ENCODE data around the gene ACLY. TPM values are rescaled to one million over a fixed set of nuclear protein-coding genes. Genes with fewer than 3 reads are reported as not detected.

The ACLY gene
- total and polyA plus RNA-seq, 2 of the 13 experiments (the other 11 are each of a cell fraction or from before 2014, with no cell fraction given) = 111 to 218 TPM

DNA sequence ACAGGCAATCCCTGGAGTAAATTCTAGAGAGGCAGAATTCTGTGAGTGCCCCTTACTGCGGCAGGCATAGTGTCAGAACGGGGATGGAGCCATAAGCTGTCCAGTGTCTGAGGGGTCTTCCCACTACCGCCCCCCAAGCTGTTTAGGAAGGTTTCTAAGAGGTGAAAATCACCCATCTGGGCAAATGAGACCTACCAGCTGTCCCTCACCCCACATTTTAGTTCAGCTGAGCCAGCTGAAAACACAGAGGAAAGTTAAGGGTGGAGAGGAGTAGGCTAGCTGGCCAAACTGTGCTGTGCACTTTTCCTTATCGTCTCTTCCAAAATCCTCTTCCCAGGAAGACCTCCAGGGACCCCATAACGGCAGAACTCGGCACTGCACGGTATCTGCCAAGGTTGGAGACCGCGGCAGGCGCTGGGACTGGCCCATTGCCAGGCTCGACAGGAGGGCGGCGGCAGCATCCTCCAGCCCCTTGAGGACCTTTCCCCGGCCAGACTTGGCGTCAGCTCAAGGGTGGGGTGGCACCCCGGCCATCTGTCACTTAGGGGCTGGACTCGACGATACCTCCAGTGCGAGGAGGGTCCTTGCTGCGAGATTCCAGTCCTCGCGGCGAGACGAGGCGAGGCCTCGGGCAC, 955 bp downstream of the ACLY start (continued):
- no peak for TF ChIP-seq PRDM10 (CRISPR knock-in tag; IDR thresholded peaks at IDR 0.05; ENCODE audit: low read depth)
- 0 out of 2 replicates have a peak, but pooled peaks have one; percentile 41 for TF ChIP-seq DNMT1 (CRISPR knock-in tag; IDR thresholded peaks at IDR 0.05)
- no peak for TF ChIP-seq ZNF607 (CRISPR knock-in tag; IDR thresholded peaks at IDR 0.05; ENCODE audit: borderline replicate concordance)
- TF ChIP-seq NFYB (CRISPR knock-in tag; IDR thresholded peaks at IDR 0.05) = no peak
- TF ChIP-seq ZNF124 (CRISPR knock-in tag; IDR thresholded peaks at IDR 0.05) = no peak
- TF ChIP-seq, protein P1, sequence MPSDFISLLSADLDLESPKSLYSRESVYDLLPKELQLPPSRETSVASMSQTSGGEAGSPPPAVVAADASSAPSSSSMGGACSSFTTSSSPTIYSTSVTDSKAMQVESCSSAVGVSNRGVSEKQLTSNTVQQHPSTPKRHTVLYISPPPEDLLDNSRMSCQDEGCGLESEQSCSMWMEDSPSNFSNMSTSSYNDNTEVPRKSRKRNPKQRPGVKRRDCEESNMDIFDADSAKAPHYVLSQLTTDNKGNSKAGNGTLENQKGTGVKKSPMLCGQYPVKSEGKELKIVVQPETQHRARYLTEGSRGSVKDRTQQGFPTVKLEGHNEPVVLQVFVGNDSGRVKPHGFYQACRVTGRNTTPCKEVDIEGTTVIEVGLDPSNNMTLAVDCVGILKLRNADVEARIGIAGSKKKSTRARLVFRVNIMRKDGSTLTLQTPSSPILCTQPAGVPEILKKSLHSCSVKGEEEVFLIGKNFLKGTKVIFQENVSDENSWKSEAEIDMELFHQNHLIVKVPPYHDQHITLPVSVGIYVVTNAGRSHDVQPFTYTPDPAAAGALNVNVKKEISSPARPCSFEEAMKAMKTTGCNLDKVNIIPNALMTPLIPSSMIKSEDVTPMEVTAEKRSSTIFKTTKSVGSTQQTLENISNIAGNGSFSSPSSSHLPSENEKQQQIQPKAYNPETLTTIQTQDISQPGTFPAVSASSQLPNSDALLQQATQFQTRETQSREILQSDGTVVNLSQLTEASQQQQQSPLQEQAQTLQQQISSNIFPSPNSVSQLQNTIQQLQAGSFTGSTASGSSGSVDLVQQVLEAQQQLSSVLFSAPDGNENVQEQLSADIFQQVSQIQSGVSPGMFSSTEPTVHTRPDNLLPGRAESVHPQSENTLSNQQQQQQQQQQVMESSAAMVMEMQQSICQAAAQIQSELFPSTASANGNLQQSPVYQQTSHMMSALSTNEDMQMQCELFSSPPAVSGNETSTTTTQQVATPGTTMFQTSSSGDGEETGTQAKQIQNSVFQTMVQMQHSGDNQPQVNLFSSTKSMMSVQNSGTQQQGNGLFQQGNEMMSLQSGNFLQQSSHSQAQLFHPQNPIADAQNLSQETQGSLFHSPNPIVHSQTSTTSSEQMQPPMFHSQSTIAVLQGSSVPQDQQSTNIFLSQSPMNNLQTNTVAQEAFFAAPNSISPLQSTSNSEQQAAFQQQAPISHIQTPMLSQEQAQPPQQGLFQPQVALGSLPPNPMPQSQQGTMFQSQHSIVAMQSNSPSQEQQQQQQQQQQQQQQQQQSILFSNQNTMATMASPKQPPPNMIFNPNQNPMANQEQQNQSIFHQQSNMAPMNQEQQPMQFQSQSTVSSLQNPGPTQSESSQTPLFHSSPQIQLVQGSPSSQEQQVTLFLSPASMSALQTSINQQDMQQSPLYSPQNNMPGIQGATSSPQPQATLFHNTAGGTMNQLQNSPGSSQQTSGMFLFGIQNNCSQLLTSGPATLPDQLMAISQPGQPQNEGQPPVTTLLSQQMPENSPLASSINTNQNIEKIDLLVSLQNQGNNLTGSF (CRISPR knock-in tag; IDR thresholded peaks at IDR 0.05) = peak; percentile 21; the same call in 1 of the 2 replicates
- no peak for TF ChIP-seq ZFYVE20 (CRISPR knock-in tag; IDR thresholded peaks at IDR 0.05; ENCODE audit: borderline replicate concordance, low read depth)
- no peak for TF ChIP-seq ZNF883 (CRISPR knock-in tag; IDR thresholded peaks at IDR 0.05; ENCODE audit: not compliant biosample characterization)
- no peak for TF ChIP-seq TCF12 (IDR thresholded peaks at IDR 0.05)
- TF ChIP-seq TCF12 (CRISPR knock-in tag; IDR thresholded peaks at IDR 0.05) = no peak
- TF ChIP-seq MZF1 (CRISPR knock-in tag; IDR thresholded peaks at IDR 0.05; ENCODE audit: borderline replicate concordance) = no peak
- TF ChIP-seq SNAPC4 (CRISPR knock-in tag; IDR thresholded peaks at IDR 0.05) = no peak
- no peak for TF ChIP-seq ZNF720 (CRISPR knock-in tag; IDR thresholded peaks at IDR 0.05)
- TF ChIP-seq KDM5B (CRISPR knock-in tag; IDR thresholded peaks at IDR 0.05; ENCODE audit: borderline replicate concordance) = no peak
- TF ChIP-seq BRD4 (CRISPR knock-in tag; IDR thresholded peaks at IDR 0.05) = 0 out of 2 replicates have a peak, but pooled peaks have one; percentile 20
- no peak for TF ChIP-seq MEIS2 (CRISPR knock-in tag; IDR thresholded peaks at IDR 0.05)

Data from HepG2 (cell line).